ENCODE measurements around the gene CCDC184.
"Not testable (repeated sequence)": the region's sequence is repeated elsewhere in the genome, so short reads cannot be mapped to it uniquely, and the experiment has no call there.

The CCDC184 gene

GRCh38 chr12:48220701-48221100, 37.3 kb downstream of the CCDC184 start:
- ChIA-PET POLR2A (ENCODE audit: low non-redundant PET) (no interaction called here), CTCF (no interaction called here)
- H3K27ac ChIP-seq, result no peak overlapping the region
- TF ChIP-seq, protein P1, sequence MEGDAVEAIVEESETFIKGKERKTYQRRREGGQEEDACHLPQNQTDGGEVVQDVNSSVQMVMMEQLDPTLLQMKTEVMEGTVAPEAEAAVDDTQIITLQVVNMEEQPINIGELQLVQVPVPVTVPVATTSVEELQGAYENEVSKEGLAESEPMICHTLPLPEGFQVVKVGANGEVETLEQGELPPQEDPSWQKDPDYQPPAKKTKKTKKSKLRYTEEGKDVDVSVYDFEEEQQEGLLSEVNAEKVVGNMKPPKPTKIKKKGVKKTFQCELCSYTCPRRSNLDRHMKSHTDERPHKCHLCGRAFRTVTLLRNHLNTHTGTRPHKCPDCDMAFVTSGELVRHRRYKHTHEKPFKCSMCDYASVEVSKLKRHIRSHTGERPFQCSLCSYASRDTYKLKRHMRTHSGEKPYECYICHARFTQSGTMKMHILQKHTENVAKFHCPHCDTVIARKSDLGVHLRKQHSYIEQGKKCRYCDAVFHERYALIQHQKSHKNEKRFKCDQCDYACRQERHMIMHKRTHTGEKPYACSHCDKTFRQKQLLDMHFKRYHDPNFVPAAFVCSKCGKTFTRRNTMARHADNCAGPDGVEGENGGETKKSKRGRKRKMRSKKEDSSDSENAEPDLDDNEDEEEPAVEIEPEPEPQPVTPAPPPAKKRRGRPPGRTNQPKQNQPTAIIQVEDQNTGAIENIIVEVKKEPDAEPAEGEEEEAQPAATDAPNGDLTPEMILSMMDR (conservative IDR thresholded peaks at IDR 0.05; ENCODE audit: low read depth), result no peak
- no peak for DNase-seq (ENCODE audit: low spot score)

DNA sequence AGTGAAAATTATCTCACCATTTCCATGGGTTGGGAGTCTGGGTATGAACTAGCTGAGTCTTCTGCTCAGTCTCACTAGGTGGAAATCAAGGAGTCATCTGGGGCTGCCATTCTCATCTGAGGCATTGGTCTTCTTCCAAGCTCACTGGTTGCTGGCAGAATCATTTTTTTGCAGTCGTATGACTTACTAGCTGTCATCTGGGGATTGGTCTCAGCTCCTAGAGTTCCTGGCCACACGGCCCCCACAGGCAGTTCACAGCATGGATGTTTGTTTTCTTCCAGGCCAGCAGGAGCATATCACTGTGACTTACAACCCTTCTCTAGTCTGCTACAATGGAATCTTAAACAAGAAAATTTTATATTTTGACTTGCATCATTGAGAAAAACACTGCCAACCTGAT, 38.2 kb downstream of the CCDC184 start:
- TF ChIP-seq, protein P1 (conservative IDR thresholded peaks at IDR 0.05; ENCODE audit: low read depth), result no peak
- ChIA-PET POLR2A (ENCODE audit: low non-redundant PET) (no interaction called here), CTCF (interaction anchor here (0.6 kb wide), 2 partner anchors 342 to 388 kb away, joined by 3 to 4 read pairs; no protein-coding TSS in a partner anchor)
- no peak overlapping the region for H3K27ac ChIP-seq
- no peak for DNase-seq (ENCODE audit: low spot score)

GRCh38 chr12:48224533-48224932, 41.1 kb downstream of the CCDC184 start:
- POLR2A ChIA-PET (ENCODE audit: low non-redundant PET); H3K27ac ChIP-seq; DNase-seq (ENCODE audit: low spot score): not testable (repeated sequence)
- CTCF ChIA-PET, result interaction anchor here (0.7 kb wide), 1 partner anchor 390 kb away, joined by 3 read pairs; no protein-coding TSS in a partner anchor

DNA sequence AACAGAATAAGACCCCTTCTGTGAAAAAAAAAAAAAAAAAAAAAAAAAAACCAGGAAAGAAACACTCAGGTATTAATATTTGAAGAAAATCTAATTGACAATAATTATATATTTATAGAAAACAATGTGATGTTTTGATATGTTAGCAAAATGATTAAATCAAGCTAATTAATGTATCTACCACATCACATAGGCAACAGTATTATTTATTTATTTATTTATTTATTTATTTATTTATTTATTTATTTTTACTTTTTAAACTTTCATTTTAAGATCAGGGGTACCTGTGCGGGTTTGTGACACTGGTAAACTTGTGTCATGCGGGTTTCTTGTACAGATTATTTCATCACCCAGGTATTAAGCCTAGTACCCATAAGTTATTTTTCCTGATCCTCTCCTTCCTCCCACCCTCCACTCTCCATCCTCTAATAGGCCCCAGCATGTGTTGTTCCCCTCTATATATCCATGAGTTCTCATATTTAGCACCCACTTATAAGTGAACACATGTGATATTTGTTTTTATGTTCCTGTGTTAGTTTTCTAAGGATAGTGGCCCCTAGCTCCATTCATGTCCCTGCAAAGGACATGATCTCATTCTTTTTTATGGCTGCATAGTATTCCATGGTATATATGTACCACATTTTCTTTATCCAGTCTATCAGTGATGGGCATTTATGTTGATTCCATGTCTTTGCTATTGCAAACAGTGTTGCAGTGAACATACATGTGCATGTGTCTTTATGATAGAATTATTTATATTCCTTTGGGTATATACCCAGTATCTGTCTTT, 47.9 kb downstream of the CCDC184 start:
- DNase-seq (ENCODE audit: low spot score); POLR2A ChIA-PET (ENCODE audit: low non-redundant PET); H3K27ac ChIP-seq; CTCF ChIA-PET: not testable (repeated sequence)

Measured in RWPE1 (cell line).